Immature natural killer cell (primary cell): Measurements from ENCODE around the gene NELFB. TPM values are rescaled to one million over a fixed set of nuclear protein-coding genes. Genes with fewer than 3 reads are reported as not detected.
"Not testable (repeated sequence)": the region's sequence is repeated elsewhere in the genome, so short reads cannot be mapped to it uniquely, and the experiment has no call there.

Experiments used
- DNase-seq, 3 donors: peaks; one replicate each; pipeline ENCODE4 v3.0.0; 2022; ENCODE audit warnings: mixed read lengths in 1 of 3
- H3K27ac Mint-ChIP-seq, 6 donors: one replicate each; pipeline ENCODE4 v1.8.0; 2020; ENCODE audit warnings: mixed read lengths in 6 of 6, mild to moderate bottlenecking in 5 of 6, inconsistent platforms in 4 of 6, moderate library complexity in 3 of 6
- H3K27me3 Mint-ChIP-seq, 3 donors: one replicate each; pipeline ENCODE4 v1.8.0; 2020 to 2021; ENCODE audit warnings: low read depth in 3 of 3, mild to moderate bottlenecking in 3 of 3, mixed read lengths in 3 of 3, moderate library complexity in 3 of 3, inconsistent platforms in 1 of 3
- H3K36me3 Mint-ChIP-seq, 3 donors: one replicate each; pipeline ENCODE4 v1.8.0; 2020; ENCODE audit warnings: mixed read lengths in 3 of 3, inconsistent platforms in 2 of 3, mild to moderate bottlenecking in 2 of 3
- H3K4me1 Mint-ChIP-seq, 2 donors: one replicate each; pipeline ENCODE4 v1.8.0; 2020; ENCODE audit warnings: inconsistent platforms in 2 of 2, mild to moderate bottlenecking in 2 of 2, mixed read lengths in 2 of 2, moderate library complexity in 1 of 2
- H3K4me3 Mint-ChIP-seq, 5 donors: one replicate each; pipeline ENCODE4 v1.8.0; 2020; ENCODE audit warnings: mild to moderate bottlenecking in 5 of 5, mixed read lengths in 5 of 5, inconsistent platforms in 3 of 5, moderate library complexity in 3 of 5
- H3K9me3 Mint-ChIP-seq, 6 donors: one replicate each; pipeline ENCODE4 v1.8.0; 2020; ENCODE audit warnings: mild to moderate bottlenecking in 6 of 6, mixed read lengths in 6 of 6, inconsistent platforms in 4 of 6, moderate library complexity in 3 of 6
- polyA plus RNA-seq, 3 donors: library from polyadenylated mRNA; unstranded; fragments of 300-500 nt; fragmentation: Illumina TruSeq; gene quantifications; one replicate each; pipeline ENCODE4 v1.2.3, GENCODE V29; 2021

NELFB gene
- polyA plus RNA-seq, 3 donors from 2014 or later: 25.0 to 36.8 (median 34.6) TPM

- H3K9me3 Mint-ChIP-seq: no peaks in the 10 kb centered on the region
- peaks cover 6 to 15% of the 10 kb centered on the region in 2 donors for H3K4me1 Mint-ChIP-seq
- H3K36me3 Mint-ChIP-seq: no peaks in the 10 kb centered on the region
- no peak overlapping the region for H3K4me3 Mint-ChIP-seq
- no peak overlapping the region for H3K27ac Mint-ChIP-seq
- DNase-seq: no peak
- H3K27me3 Mint-ChIP-seq: peaks cover 0 to 9% (median 0%) of the 10 kb centered on the region in 3 donors
Measured at GRCh38 chr9:137235424-137236237, 19.5 kb upstream of the NELFB start.

GRCh38 chr9:137236238-137236935 lies 18.7 kb upstream of the NELFB start:
- peak; percentile 86 to 87 (median 87) for DNase-seq
- H3K9me3 Mint-ChIP-seq: no peaks in the 10 kb centered on the region
- H3K36me3 Mint-ChIP-seq: no peaks in the 10 kb centered on the region
- peaks cover 5 to 15% (median 5%) of the 10 kb centered on the region in 3 donors for H3K27me3 Mint-ChIP-seq
- H3K4me3 Mint-ChIP-seq: no peak overlapping the region
- H3K27ac Mint-ChIP-seq: no peak overlapping the region
- peaks cover 11 to 18% of the 10 kb centered on the region in 2 donors for H3K4me1 Mint-ChIP-seq

- Mint-ChIP-seq H3K27ac (no peak overlapping the region), H3K36me3 (no peaks in the 10 kb centered on the region), H3K9me3 (no peaks in the 10 kb centered on the region), H3K4me1 (peaks cover 12 to 18% of the 10 kb centered on the region in 2 donors), H3K4me3 (no peak overlapping the region), H3K27me3 (peaks cover 5 to 13% (median 5%) of the 10 kb centered on the region in 3 donors)
- no peak for DNase-seq
Measured at GRCh38 chr9:137236936-137237421, 18.1 kb upstream of the NELFB start.

- no peak for DNase-seq
- Mint-ChIP-seq H3K36me3 (peaks cover 0 to 3% (median 0%) of the 10 kb centered on the region in 3 donors), H3K27me3 (peaks cover 12 to 22% (median 15%) of the 10 kb centered on the region in 3 donors), H3K27ac (no peak overlapping the region), H3K4me3 (no peak overlapping the region), H3K9me3 (no peaks in the 10 kb centered on the region), H3K4me1 (peaks cover 23 to 27% of the 10 kb centered on the region in 2 donors)
Measured at GRCh38 chr9:137237759-137238726, 17.1 kb upstream of the NELFB start.

GRCh38 chr9:137239541-137240200 lies 15.5 kb upstream of the NELFB start:
- DNase-seq, H3K36me3 Mint-ChIP-seq, H3K9me3 Mint-ChIP-seq: not testable (repeated sequence)
- Mint-ChIP-seq H3K27me3 (peaks cover 12 to 26% (median 25%) of the 10 kb centered on the region in 3 donors), H3K4me1 (peaks cover 28 to 31% of the 10 kb centered on the region in 2 donors), H3K4me3 (peak overlapping the region; percentile 63 to 79 (median 71)), H3K27ac (peak overlapping the region in 5 of 6 donors; percentile 21 to 77 (median 48))

- Mint-ChIP-seq H3K36me3 (peaks cover 0 to 3% (median 0%) of the 10 kb centered on the region in 3 donors), H3K27ac (peak overlapping the region in 3 of 6 donors; percentile 46 to 92 (median 77)), H3K4me3 (peak overlapping the region; percentile 63 to 79 (median 71)), H3K27me3 (peaks cover 12 to 26% (median 25%) of the 10 kb centered on the region in 3 donors), H3K9me3 (no peaks in the 10 kb centered on the region), H3K4me1 (peaks cover 28 to 31% of the 10 kb centered on the region in 2 donors)
- DNase-seq: peak in 2 of 3 donors; percentile 82 to 84
Measured at GRCh38 chr9:137240318-137240840, 14.7 kb upstream of the NELFB start.

- H3K27me3 Mint-ChIP-seq: peaks cover 12 to 26% (median 25%) of the 10 kb centered on the region in 3 donors
- H3K4me1 Mint-ChIP-seq: peaks cover 28 to 31% of the 10 kb centered on the region in 2 donors
- peak within 1 kb of the TSS; percentile 92 to 96 (median 93) for H3K4me3 Mint-ChIP-seq
- peak within 1 kb of the TSS; percentile 68 to 94 (median 92) for H3K27ac Mint-ChIP-seq
- no peaks in the 10 kb centered on the region for H3K9me3 Mint-ChIP-seq
- peak; percentile 99 for DNase-seq
- H3K36me3 Mint-ChIP-seq: peaks cover 0 to 3% (median 0%) of the 10 kb centered on the region in 3 donors
Measured at GRCh38 chr9:137240841-137241489, 14.2 kb upstream of the NELFB start, which contains the start of gene TUBB4B. TUBB4B (plus strand) TSS chr9:137241287; CDS start chr9:137241361, 74 bp downstream.

GRCh38 chr9:137241490-137242268 lies 13.4 kb upstream of the NELFB start:
- H3K9me3 Mint-ChIP-seq: no peaks in the 10 kb centered on the region
- peaks cover 28 to 30% of the 10 kb centered on the region in 2 donors for H3K4me1 Mint-ChIP-seq
- H3K27ac Mint-ChIP-seq: peak overlapping the region in 5 of 6 donors; percentile 64 to 92 (median 68)
- H3K4me3 Mint-ChIP-seq: peak overlapping the region; percentile 78 to 94 (median 84)
- peaks cover 12 to 26% (median 25%) of the 10 kb centered on the region in 3 donors for H3K27me3 Mint-ChIP-seq
- peak in 1 of 3 donors; percentile 52 for DNase-seq
- peaks cover 0 to 3% (median 0%) of the 10 kb centered on the region in 3 donors for H3K36me3 Mint-ChIP-seq

- H3K4me1 Mint-ChIP-seq: peaks cover 28% of the 10 kb centered on the region in 2 donors
- peak in 2 of 3 donors; percentile 17 to 18 for DNase-seq
- H3K9me3 Mint-ChIP-seq: no peaks in the 10 kb centered on the region
- peaks cover 0 to 3% (median 0%) of the 10 kb centered on the region in 3 donors for H3K36me3 Mint-ChIP-seq
- H3K27me3 Mint-ChIP-seq: peaks cover 12 to 28% (median 25%) of the 10 kb centered on the region in 3 donors
- peak overlapping the region; percentile 64 to 78 (median 74) for H3K27ac Mint-ChIP-seq
- H3K4me3 Mint-ChIP-seq: peak overlapping the region; percentile 77 to 85 (median 81)
Measured at GRCh38 chr9:137242269-137243203, 12.6 kb upstream of the NELFB start.

- peak overlapping the region in 2 of 5 donors; percentile 21 to 24 for H3K4me3 Mint-ChIP-seq
- not testable (repeated sequence) for H3K27ac Mint-ChIP-seq, H3K36me3 Mint-ChIP-seq, H3K9me3 Mint-ChIP-seq
- DNase-seq: peak in 1 of 3 donors; percentile 14
- H3K27me3 Mint-ChIP-seq: peaks cover 12 to 28% (median 25%) of the 10 kb centered on the region in 3 donors
- H3K4me1 Mint-ChIP-seq: peaks cover 28% of the 10 kb centered on the region in 2 donors
Measured at GRCh38 chr9:137243266-137243625, 11.9 kb upstream of the NELFB start.
